DOHH2 (cell line): ENCODE results near the gene SIK2.

Experiments used
- CTCF ChIP-seq: fragments of 200-600 bp; sonication (generic); IDR thresholded peaks from one replicate; pipeline ENCODE4 v1.5.1; 2014; ENCODE audit warnings: antibody characterized with exemption, mild to moderate bottlenecking, low read depth, low read length; ENCODE audit not compliant: poor library complexity, severe bottlenecking
- EZH2phosphoT487 ChIP-seq: fragments of 200-600 bp; sonication (generic); IDR thresholded peaks from 2 replicates; pipeline ENCODE4 v1.6.1; 2017; ENCODE audit warnings: borderline replicate concordance, mild to moderate bottlenecking, antibody characterized with exemption, low read length, moderate library complexity, mixed read lengths

GRCh38 chr11:111743700-111744099, 141.5 kb downstream of the SIK2 start:
- TF ChIP-seq CTCF, result no peak
- no peak for TF ChIP-seq EZH2phosphoT487
